ENCODE measurements around the gene PPFIBP2. TPM values are rescaled to one million over a fixed set of nuclear protein-coding genes. Genes with fewer than 3 reads are reported as not detected.
"Not testable (repeated sequence)": the region's sequence is repeated elsewhere in the genome, so short reads cannot be mapped to it uniquely, and the experiment has no call there.

The PPFIBP2 gene
- total RNA-seq, 2 donors from 2014 or later: 16.3 to 25.5 TPM

DNA sequence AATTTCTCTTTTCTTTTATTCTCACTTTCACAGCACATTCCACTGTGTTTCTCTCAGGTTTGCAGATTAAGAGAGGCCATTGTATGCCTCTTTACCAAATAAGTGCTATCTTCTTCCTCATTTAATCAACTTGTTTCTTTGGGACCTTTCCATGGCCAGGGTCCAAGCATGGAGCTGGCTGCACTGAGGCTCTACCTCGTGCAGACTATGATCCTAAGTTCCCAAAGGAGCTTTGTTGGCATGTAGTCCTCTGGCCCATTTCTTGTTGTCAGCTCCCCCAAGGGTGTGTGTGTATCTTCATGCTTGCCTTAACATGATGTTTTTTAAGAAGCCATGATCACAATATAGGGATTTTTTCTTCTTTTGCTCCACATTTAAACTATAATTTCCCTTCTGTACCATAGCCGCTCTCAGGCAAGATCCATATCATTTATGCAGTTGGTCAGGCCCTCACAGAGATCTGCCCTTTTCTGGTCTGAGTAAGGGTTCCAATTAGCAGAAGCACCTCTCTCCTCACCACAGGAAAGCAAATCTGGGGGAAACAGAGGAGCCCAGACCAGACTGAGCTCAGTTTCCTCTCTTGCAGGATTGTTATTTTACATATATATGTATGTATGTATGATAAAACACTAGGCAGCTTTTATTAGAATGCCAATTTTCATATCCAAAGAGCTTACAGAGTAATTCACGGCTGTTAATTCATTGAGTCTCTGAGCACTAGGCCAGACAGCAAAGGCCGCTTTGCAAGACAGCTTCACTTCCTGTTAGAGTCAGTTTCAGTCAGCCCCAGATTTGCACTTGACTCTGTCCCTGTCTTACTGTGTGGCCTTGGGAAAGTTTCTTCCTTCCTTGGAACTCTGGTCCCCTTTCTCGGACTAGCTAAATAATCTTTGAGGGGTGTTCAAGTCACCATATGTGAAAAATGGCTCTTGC lies 125.2 kb downstream of the PPFIBP2 start:
- peak; percentile 52 for DNase-seq

DNA sequence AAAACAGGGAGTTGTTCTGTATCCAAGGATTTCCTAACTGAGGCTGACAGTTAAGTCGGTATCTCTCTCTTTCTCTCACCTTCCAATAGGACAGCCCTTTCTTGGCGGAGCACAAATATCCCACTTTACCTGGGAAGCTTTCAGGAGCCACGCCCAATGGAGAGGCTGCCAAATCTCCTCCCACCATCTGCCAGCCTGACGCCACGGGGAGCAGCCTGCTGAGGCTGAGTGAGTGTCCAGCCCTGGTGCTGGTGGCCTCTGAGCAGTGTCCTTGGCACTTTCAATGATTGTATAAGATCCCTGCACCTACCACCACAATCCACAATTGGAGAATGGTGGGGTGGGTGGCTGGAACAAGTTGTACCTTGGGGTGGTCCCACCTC lies 125.8 kb downstream of the PPFIBP2 start:
- intact Hi-C loops (cut with DNase I): no loop called here
- no peak for ATAC-seq

More for the DNA sequence above, 125.2 kb downstream of the PPFIBP2 start:
- intact Hi-C loops (cut with DNase I): no loop called here
- ATAC-seq: peak in 1 of 2 donors; percentile 52

DNA sequence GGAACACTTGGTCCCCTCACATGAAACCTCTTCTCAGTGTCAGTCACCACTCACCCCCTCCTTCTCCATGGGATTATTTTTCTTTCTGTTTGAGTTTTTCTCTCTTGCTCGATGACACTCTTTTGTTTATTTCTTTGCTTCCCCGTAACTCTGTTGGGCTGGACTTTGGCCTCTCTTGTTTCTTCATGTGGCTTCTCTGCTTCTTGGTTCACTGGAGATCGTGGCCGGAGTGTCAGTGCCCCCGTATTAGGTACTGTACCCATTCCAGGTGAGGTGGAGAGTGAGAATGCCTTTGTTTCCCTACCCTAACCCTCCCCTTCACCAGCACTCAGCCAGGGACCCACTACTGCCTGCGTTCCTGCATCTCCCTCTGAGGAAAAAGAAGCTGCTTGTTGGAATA lies 127.0 kb downstream of the PPFIBP2 start:
- no peak for DNase-seq
- no peak for ATAC-seq
- intact Hi-C loops (cut with DNase I): no loop called here

More for the DNA sequence above, 125.8 kb downstream of the PPFIBP2 start:
- DNase-seq: peak; percentile 29

DNA sequence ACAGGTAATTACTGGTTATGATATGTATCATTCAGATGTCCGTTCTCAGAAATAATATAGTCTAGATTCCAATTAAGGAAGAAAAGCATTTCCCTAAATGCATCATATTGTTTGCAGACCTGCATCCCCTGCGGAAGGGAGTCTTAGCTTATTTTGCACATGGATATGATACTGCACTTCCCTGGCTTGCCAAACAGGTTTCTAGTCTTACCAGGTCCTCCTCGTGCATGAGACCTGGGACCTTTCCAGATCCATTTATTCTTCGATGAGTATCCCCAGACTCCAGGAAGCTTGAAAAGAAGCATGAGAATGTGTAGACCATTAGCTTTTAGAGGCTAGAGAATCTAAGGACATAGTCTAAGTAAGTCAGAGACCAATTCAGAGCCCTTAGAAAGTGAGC lies 128.9 kb downstream of the PPFIBP2 start:
- intact Hi-C loops (cut with DNase I): no loop called here

DNA sequence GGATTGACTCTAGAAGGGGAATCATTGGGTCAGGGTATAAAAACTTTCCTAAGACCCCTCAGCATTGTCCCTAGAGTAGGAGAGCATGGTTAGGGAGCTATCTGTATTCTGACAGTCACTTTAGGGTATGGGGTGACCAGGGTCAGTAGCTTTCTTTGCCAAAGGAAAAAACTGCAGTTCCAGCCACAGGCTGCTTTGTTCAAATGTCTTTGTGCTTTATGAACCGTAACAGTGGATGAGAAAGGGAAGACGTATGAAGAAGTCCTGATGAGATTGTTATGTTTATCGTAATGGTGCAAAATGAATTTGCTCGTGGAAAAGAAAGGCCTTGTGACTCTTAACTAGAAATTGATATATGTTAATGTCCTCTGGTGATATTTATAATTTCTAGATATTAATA lies 129.5 kb downstream of the PPFIBP2 start:
- intact Hi-C loops (cut with DNase I): no loop called here
- ATAC-seq (no peak), DNase-seq (no peak)

More for the DNA sequence above, 128.9 kb downstream of the PPFIBP2 start:
- ATAC-seq (no peak), DNase-seq (no peak)

DNA sequence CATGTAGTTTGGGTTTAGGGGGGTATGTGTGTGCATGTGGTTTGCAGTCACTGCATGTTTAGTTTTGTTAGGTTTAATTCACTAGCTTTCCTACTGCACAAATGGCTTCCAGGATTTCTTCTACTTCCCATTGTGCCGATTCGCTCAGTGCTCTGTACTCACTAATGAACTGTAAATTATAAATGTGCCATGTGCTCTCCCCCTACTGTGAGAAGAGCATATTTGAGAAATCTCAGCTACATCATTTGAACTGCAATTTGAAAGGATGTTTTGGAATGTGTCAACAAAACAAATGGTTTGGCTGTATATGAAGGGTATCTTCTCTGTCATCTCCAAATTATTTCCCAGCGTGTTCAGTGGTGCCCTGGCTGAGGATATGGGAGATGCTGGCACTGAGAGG lies 131.4 kb downstream of the PPFIBP2 start:
- intact Hi-C loops (cut with DNase I): no loop called here

DNA sequence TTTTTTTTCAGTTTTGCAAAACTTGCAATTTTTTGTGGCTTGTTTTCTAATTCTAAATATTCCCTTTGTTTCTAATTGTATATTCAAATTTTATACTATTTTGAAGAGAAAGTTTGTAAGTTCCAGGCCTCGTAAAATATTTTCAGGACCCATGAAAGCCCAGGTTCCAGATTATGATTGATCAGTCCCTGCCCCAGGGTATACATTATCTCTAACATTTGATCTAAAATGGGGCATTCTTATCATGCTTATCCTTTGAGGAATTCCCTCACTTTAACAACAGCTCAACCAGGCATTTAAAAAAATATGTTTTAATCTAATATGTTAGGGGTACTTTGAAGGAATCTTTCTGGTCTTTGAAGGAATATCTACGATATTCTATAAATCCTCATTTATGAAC lies 133.1 kb downstream of the PPFIBP2 start:
- DNase-seq (no peak), ATAC-seq (no peak)
- intact Hi-C loops (cut with DNase I): no loop called here

More for the DNA sequence above, 131.4 kb downstream of the PPFIBP2 start:
- ATAC-seq (no peak), DNase-seq (no peak)

DNA sequence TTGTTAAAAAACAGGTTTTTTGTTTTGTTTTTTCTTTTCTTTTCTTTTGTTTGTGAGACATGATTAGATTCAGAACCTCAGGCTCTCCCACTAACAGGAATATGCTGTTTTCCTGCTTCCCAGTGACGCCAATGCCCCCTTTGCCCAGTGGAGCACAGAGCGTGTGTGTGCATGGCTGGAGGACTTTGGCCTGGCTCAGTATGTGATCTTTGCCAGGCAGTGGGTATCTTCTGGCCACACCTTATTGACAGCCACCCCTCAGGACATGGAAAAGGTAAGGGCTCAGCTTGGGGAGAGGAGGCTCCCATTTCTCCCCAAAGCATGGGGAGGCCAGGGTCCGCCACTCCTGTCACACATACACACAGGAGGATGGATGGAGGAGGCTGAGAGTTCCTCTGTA lies 134.5 kb downstream of the PPFIBP2 start:
- DNase-seq (no peak), ATAC-seq (no peak)
- intact Hi-C loops (cut with DNase I): no loop called here

DNA sequence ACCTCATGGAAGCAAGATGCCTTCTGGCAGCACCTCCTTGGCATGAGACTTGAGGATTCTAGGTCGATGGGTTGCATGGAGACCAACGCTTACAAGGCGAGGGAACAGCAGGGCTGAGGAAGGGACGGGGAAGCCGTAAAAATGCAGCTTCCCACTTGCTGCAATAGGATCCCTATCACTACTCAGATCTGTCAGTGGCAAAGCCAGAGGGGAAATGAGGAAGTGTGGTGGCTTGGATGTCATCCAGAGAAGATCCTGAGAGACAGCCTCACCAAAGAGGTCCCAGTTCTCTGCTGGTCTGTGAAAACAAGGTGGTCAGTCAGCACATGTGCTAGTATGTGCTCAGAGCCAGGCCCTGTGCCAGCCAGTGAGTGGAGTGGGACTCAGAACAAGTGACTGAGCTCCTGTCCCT lies 137.3 kb downstream of the PPFIBP2 start:
- ATAC-seq (peak in 1 of 2 donors; percentile 25), DNase-seq (no peak)
- intact Hi-C loops (cut with DNase I): loop anchor here in 1 of 2 donors (5.0 kb wide), 1 partner anchor 74 kb away; no protein-coding TSS in a partner anchor

DNA sequence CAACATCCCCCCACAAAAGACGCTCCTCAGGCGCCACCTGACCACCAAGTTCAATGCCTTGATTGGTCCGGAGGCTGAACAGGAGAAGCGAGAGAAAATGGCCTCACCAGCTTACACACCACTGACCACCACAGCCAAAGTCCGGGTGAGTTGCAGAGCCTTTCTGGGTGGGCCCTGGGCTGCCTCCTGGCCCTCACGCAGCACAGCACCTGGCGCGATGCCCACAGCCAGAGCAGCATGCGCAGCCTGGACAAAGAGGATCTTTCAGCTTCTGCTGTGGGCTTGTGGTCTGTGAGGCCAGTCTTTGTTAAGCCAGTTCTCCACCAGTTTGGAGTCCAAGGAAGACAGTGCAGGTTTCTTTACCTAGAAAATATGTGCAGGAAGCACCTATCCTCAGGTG lies 137.9 kb downstream of the PPFIBP2 start:
- intact Hi-C loops (cut with DNase I): loop anchor here in 1 of 2 donors (5.0 kb wide), 1 partner anchor 74 kb away; no protein-coding TSS in a partner anchor

DNA sequence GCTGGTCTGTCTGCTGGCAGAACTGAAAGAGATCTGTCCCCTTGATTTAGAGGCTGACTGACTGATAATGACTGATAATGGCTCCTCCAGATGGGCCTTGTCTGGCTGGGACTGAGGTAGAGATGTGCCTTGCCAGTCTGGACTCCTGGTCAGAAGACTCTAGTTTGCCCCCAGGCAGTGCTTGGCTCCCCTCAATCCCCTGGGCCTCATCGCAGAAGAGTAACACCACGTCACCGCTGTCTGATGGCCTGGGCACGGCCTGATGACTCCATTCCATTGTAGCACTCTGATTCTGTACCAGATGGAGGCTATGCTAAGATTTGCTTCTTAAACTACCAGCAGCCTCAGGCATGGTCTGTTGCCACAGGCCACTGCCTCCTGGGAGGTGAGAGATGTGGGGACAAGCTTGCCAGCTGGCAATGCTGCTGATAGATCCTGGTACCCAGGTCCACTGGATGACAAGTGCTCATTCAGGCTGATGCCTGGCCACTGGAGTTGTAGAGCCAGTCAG lies 140.5 kb downstream of the PPFIBP2 start:
- ATAC-seq (no peak), DNase-seq (no peak)
- intact Hi-C loops (cut with DNase I): loop anchor here in 1 of 2 donors (5.0 kb wide), 1 partner anchor 77 kb away; no protein-coding TSS in a partner anchor

More for the DNA sequence above, 137.9 kb downstream of the PPFIBP2 start:
- ATAC-seq (no peak), DNase-seq (no peak)

DNA sequence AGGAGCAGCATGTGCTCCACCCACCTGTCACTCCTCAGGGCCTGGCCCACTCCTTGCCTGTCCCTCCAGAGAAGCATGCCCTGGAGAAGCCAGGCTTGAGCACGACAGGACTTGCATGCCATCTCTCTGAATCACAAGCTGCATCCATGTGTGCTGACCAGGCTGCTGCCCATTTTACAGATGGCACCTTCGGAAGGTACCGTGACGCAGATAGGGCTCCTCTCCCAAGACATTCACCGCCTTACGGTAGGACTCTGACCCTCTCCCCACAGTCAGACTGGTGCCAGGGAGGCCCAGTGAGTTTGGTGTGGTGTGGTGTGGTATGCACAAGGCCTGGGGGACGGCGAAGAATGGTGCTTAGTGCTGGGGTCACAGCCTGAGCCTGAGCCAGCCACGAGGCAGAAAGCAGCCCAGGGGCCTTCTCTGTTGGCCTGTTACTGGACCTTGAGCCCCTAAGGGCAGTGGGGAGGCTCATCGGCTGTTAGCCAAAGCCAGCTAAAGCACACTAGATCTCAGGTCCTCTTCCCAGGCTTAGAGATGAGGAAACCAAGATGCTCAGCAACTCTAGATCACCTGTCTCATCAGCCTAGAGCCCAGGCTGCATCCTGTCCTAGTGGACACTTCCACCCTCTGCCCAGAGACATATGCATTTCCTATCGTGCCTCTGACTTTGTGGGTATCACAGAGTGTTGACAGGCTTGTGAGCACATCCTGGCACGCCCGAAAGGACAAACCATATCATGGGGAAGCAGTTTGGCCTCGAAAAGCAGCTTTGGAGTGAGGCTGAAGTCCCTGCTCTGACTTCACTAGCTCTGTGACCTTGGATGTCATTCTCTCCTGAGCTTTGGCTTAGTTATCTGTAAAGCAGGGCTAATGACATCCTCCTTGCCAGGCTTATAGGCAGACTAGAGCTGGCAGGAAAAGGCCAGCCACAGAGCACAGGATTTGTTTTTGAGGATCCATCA lies 141.7 kb downstream of the PPFIBP2 start:
- DNase-seq: no peak
- ATAC-seq: peak; percentile 56 to 59
- intact Hi-C loops (cut with DNase I): loop anchor here in 1 of 2 donors (5.0 kb wide), 1 partner anchor 83 kb away; no protein-coding TSS in a partner anchor

DNA sequence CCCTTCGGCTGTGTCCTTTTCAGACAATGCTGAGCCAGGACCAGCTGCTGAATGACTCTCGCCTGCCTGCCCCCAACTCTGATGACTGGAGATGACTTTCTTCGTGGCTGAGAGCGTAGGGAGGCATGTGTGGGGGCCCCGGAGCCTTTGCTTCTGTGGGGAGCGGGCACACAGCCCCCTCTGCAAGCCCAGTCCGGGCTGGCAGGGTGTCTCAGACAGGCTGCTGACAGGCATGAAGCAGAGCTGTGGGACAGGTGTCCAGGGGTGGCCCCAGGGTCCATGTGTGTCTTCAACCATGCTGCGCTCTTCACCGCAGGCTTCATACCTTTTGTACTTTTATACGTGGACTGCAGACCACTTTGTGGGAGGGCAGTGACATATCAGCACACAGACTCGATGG lies 142.9 kb downstream of the PPFIBP2 start:
- ATAC-seq: peak; percentile 12 to 27
- no peak for DNase-seq
- intact Hi-C loops (cut with DNase I): loop anchor here in 1 of 2 donors (5.0 kb wide), 1 partner anchor 84 kb away; no protein-coding TSS in a partner anchor

DNA sequence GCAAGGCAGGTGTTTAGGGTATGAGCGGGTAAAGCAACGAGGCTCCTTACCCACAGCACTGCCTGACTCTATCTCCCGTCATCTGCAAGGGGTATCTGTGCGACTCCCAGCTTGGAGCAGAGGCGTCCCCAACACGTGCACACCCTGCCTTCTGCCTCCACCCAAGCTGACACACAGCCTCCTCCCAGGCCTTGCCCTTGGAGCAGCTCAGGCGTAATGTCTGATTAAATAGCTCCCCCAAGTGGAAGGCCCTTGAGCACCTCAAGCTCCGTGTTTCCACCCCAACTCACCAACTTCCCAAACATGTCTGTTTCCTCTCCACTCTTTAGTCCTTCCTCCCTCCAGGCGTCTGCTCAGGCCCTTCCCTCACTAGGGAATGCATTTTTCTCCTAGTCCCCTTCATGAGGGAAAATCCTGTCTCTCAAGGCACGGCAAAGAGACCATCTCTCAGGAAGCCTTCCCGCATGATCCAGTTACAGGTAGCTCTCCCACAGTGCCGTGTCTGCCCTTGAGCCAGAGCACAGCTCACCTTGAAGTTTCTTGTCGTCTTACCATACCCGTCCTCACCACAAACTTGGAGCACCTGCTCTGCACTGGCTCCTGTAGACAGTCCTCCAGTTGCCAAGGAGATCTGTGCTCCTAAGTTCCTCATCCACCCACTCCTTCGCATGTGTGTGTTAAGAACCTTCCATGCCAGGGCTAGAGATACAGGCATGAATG lies 143.7 kb downstream of the PPFIBP2 start:
- intact Hi-C loops (cut with DNase I): loop anchor here in 1 of 2 donors (5.0 kb wide), 1 partner anchor 85 kb away; no protein-coding TSS in a partner anchor
- ATAC-seq: peak; percentile 89 to 95
- DNase-seq: peak; percentile 68

DNA sequence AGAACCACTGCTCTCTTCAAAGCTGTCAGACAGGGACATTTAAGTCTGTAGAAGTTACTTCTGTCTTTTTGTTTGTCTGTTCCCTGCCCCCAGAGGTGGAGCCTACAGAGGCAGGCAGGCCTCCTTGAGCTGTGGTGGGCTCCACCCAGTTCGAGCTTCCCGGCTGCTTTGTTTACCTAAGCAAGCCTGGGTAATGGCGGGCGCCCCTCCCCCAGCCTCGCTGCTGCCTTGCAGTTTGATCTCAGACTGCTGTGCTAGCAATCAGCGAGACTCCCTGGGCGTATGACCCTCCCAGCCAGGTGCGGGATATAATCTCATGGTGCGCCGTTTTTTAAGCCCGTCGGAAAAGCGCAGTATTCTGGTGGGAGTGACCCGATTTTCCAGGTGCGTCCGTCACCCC lies 149.7 kb downstream of the PPFIBP2 start:
- ATAC-seq, DNase-seq: not testable (repeated sequence)
- intact Hi-C loops (cut with DNase I): loop anchor here in 1 of 2 donors (10.0 kb wide), 1 partner anchor 219 kb away; no protein-coding TSS in a partner anchor

DNA sequence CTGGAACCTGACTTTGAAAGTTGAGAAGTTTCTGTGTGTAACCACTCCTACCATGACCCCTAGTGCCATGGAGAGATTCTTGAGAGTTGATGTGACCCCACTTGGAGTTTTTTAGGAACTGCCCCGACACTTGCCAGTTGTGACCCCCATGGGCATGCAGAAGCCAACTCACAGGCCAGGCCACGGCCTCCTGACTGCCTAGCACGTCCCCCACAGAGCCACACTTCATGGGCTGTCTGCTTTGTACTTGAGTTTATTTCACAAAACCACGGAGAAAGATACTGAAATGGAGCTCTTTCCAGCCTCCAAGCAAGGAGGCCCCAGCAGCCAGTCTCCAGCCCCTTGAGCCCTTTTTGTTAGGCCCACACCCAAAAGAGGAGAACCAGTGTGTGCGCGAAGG lies 151.1 kb downstream of the PPFIBP2 start:
- intact Hi-C loops (cut with DNase I): loop anchor here (5.0 to 10.0 kb wide), 2 partner anchors 93 to 220 kb away; no protein-coding TSS in a partner anchor
- no peak for DNase-seq
- ATAC-seq: no peak

DNA sequence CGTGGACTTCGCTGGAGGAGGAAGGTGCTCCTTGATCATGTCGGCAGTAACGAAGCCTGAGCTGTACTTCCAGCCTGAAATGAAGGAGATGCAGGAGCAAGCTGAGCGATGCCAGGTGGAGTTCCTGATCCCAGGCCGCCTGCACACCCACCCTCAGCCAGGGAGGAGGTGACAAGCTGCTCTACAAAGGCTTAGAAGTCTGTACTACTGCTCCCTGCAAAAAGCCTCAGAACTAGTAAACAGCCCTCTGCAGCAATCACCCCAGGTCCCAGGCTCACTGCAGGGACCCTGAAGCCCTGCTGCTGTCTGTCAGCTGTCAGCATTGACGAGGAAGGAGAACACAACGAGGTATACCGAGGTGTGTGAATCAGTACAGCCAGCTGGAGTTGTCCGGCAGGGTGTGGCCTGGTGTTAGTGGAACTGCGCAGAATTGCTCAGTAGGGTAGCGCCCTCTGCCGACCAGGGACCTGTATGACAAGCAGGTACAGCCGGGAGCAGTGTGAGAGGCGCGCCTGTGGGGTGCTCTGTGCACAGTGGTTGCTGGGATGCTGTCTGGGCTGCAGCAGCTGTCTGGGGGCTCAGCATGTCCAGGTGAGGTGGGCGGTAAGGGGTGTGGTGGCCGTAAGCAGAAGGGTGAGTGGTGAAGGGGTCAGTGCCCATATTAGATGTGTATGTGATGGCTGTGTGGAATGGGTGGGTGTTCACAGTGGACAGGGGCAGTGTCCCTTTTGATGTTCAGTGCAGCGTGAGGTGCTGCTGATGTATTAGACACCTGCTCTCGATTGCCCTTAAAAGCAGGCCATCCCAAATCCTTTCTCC lies 151.9 kb downstream of the PPFIBP2 start:
- ATAC-seq: peak; percentile 95 to 97

More for the DNA sequence above, 151.9 kb downstream of the PPFIBP2 start:
- peak; percentile 80 for DNase-seq
- intact Hi-C loops (cut with DNase I): loop anchor here (5.0 to 10.0 kb wide), 2 partner anchors 93 to 221 kb away; no protein-coding TSS in a partner anchor
